GM19328 (cell line): ENCODE data around the gene PRAMEF17.
"Not testable (repeated sequence)": the region's sequence is repeated elsewhere in the genome, so short reads cannot be mapped to it uniquely, and the experiment has no call there.

ENCODE experiments used
- ATAC-seq: cut with Tn5 transposase; IDR thresholded peaks from one replicate; pipeline ENCODE4 v1.9.1; 2021; ENCODE audit warnings: mild to moderate bottlenecking, moderate library complexity; ENCODE audit not compliant: unreplicated experiment

The PRAMEF17 gene

GRCh38 chr1:13389332-13389731 is at the start of gene PRAMEF17:
Gene PRAMEF17 (plus strand): TSS chr1:13389632. CDS start chr1:13389658, 26 bp downstream.
- ATAC-seq: not testable (repeated sequence)

- ATAC-seq: not testable (repeated sequence)
These were observed 46.9 kb upstream of the PRAMEF17 start for GRCh38 chr1:13342496-13342895.

- ATAC-seq: not testable (repeated sequence)
These were observed 42.4 kb upstream of the PRAMEF17 start, which contains the start of gene PRAMEF14 for GRCh38 chr1:13347034-13347433. Gene PRAMEF14 (minus strand): TSS chr1:13347134. CDS start chr1:13345314, 1,820 bp downstream.

- not testable (repeated sequence) for ATAC-seq
These were observed 36.0 kb upstream of the PRAMEF17 start for GRCh38 chr1:13353476-13353875.

- ATAC-seq: not testable (repeated sequence)
These were observed 35.0 kb upstream of the PRAMEF17 start for GRCh38 chr1:13354475-13354874.

GRCh38 chr1:13356774-13357173 is 32.7 kb upstream of the PRAMEF17 start:
- ATAC-seq: not testable (repeated sequence)

GRCh38 chr1:13362364-13362763 is 27.1 kb upstream of the PRAMEF17 start:
- not testable (repeated sequence) for ATAC-seq

- ATAC-seq: not testable (repeated sequence)
These were observed 24.5 kb upstream of the PRAMEF17 start for GRCh38 chr1:13364928-13365327.

- not testable (repeated sequence) for ATAC-seq
These were observed 22.9 kb upstream of the PRAMEF17 start for GRCh38 chr1:13366536-13366935.

- ATAC-seq: not testable (repeated sequence)
These were observed 20.9 kb upstream of the PRAMEF17 start for GRCh38 chr1:13368544-13368943.

GRCh38 chr1:13378983-13379382 is 10.4 kb upstream of the PRAMEF17 start:
- ATAC-seq: not testable (repeated sequence)

- not testable (repeated sequence) for ATAC-seq
These were observed 9.1 kb upstream of the PRAMEF17 start for GRCh38 chr1:13380380-13380779.

GRCh38 chr1:13393004-13393403 is 3.6 kb downstream of the PRAMEF17 start:
- not testable (repeated sequence) for ATAC-seq

- ATAC-seq: not testable (repeated sequence)
These were observed 5.3 kb downstream of the PRAMEF17 start for GRCh38 chr1:13394761-13395160.

GRCh38 chr1:13395311-13395710 is 5.9 kb downstream of the PRAMEF17 start:
- not testable (repeated sequence) for ATAC-seq

GRCh38 chr1:13407811-13408210 is 18.4 kb downstream of the PRAMEF17 start:
- no peak for ATAC-seq

- ATAC-seq: not testable (repeated sequence)
These were observed 20.7 kb downstream of the PRAMEF17 start, which contains the start of gene PRAMEF20 for GRCh38 chr1:13410150-13410549. Gene PRAMEF20 (plus strand): TSS chr1:13410450. CDS start chr1:13416355, 5,905 bp downstream.

GRCh38 chr1:13430495-13430894 is 41.1 kb downstream of the PRAMEF17 start:
- ATAC-seq: no peak

GRCh38 chr1:13432251-13432650 is 42.8 kb downstream of the PRAMEF17 start:
- no peak for ATAC-seq

GRCh38 chr1:13433694-13434358 is 44.4 kb downstream of the PRAMEF17 start:
- ATAC-seq: not testable (repeated sequence)

- ATAC-seq: no peak
These were observed 46.0 kb downstream of the PRAMEF17 start for GRCh38 chr1:13435458-13435857.

GRCh38 chr1:13439104-13439783 is 49.8 kb downstream of the PRAMEF17 start:
- not testable (repeated sequence) for ATAC-seq
